CD4-positive, alpha-beta T cell treated with Interleukin-15 for 1 hour (primary cell): ENCODE results near the gene SIDT2.

Experiments
- DNase-seq: peaks from one replicate; pipeline ENCODE4 v3.0.0-alpha.2; 2020

The SIDT2 gene

DNA sequence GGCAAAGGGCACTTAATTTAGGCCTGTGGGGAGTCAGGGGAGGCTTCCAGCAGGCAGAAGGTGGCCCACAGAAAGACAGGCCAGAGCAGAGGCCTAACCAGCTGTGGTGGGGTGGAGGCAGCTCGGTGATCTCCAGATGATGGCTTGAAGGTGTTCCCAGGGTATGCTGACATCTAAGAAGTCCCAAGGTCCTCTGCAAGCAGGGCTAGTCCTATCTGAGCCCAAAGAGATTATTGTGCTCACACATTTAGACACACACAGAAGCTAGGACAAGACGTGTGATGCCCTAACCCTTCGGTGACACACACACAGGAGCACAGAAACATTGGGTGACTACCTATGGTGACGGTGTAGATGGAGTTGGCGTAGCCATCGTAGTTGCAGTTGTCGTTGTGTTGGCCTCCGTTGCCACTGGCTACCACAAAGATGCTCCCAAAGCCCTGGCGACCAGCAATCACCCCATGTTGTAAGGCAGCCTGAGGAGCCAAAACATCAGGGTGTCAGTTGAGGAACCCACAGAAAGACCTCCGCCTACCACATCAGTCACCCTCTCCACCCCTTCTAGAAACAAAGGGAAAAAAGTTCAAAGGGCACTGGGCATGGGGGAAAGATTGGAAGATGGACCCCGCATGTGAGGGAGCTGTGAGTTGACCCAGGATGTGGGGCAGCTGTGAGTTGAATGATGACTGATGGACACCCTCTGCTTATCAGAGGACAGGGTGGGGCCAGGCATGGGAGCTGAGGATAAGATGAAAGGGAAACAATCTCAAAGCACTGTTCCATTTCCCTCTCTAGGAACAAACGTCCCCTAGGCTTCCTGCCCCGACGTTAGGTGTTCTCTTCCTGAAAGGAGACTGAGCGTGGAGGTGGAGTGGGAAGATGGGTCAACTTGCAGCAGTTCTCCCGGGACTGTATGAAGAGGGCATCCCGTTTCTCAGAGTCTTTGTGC, 45.5 kb downstream of the SIDT2 start:
- DNase-seq, result no peak

DNA sequence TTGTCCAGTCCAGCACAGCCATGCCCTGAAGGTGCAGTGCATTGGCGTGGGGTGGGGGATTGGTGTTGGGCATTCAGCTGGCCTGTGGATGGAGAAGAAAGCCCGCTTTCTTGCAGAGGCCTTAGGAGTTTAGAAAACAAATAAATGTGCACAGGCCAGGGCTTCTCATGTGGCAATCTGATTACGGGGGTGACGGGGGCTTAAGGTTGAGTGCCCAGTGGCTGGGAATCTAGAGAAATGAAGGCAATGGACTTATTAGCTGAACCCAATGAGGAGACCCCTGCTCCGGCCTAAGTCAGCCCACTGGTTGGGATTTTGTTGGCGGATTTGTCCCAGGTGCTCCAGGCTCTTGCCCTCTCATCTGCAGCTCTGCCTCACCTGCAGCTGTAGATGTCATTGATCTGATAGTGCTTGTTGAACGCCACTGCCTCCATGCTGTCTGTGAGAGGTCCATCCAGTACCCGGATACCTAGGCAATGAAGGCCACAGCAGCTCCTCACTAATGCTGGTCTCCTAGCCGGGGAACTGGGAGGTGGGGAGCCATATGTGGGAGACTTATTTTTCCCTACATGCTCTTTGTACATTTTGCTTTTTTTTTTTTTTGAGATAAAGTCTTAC, 47.1 kb downstream of the SIDT2 start:
- DNase-seq, result no peak

DNA sequence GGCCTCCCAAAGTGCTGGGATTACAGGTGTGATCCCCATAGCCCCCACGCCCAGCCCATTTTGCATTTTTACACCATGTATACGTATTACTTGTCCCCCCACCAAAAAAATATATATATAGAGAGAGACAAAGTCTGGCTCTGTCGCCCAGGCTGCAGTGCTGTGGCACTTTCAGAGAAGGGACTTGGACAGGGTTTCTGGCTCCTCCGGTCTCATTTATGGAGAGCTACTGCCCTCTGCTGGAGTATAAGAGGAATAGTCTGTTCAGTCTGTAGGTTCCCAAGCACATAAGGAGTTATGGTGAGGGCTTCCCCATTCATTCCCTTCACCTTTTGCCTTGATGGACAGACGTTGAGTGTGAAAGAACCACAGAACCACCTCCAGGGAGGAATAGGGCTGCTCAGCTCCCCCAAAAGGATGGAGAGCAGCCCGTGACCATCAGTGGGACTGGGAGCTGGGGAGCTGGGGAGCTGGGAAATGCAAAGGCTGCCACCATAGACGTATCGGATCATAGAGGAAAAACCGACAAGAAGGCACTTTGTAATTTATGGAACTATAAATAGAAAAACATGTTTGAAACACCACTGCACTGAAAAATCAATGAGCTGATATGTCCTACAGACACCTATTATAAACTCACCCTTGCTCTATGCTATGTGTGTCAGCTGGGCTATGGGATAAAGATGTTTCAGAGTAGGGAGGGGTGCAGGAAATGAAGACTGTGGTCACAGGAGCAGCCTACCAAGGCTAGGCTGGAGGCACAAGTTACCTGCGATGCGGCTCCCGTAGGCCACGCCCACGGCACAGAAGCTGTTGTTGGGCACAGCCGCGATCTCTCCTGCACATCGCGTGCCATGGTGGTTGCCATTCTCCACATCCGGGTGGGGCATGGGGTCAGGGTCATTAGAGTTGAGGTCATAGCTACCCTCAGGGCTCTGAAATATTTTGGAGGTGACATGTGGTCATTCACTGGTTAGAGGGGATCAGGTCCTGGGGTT, 48.1 kb downstream of the SIDT2 start:
- peak; percentile 67 for DNase-seq

- DNase-seq, result no peak
Observed at GRCh38 chr11:117228091-117228490, 49.5 kb downstream of the SIDT2 start.

- DNase-seq, result no peak
Observed at GRCh38 chr11:117229411-117229810, 50.9 kb downstream of the SIDT2 start.

DNA sequence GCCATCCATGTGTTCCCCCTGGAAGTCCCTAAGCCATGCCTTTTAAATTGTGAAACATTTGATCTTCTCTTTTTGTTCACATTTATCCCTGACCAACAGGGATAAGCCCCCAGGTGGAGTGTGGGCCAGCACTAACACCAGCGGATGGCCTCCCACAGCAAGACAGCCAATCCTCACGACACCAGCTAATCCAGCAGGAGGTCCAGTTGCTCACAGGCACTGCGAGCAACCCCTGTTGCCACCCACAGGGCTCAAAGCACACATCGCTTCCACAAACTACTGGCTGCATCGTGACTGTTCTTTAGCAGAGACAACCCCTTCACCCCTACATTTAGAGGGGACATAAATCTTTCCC, 51.4 kb downstream of the SIDT2 start:
- no peak for DNase-seq

DNA sequence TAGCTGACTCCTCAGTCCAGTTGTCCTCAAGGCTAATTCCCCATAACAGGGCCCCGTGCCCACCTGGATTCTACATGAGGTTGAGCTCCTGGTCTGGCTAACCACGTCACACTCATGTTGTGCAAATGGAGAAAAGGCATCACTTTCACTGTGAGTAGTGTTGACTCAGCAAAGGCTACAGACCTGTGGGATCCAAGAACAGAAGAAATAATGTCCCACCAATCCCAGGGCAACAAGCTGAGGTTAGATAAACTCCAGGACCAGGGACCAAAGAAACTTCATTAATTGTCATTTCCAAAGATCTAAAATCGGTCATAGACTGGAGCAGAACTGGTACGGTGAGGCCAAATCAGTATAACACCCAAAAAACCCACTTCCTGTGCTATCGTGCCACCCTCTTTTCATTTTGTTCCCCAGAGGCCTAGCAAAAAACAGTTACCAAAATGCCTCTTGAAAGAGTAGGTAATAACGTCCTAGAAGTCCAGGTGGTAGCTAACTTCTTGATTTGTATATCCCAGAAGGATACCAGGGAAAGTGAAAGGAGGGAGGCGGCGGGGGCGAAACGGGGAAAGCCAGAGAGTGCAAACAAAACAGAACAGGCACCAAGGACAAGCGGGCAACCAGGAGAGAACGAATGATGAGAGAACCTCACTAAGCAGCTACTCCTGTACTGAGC, 51.9 kb downstream of the SIDT2 start:
- no peak for DNase-seq

GRCh38 chr11:117230999-117231841, 52.7 kb downstream of the SIDT2 start:
- DNase-seq, result no peak

DNA sequence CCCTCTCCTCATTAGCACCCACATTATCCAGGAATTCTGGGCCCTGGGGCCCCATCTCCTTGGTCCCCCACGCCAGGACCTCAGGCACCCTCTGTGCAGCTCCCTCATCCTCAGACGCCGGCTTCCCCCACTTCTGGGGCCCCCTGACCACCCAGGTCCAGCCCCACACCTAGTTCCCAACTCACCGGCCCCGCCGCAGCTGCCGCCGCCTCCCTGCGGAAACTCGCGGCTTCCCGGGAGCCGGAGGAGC, 53.2 kb downstream of the SIDT2 start, which contains the start of gene PCSK7:
Gene PCSK7, minus strand, starts transcription at position 232 of the 250 bp plus-strand sequence. CDS start 2,229 bp downstream, outside the sequence.
- DNase-seq, result no peak

DNA sequence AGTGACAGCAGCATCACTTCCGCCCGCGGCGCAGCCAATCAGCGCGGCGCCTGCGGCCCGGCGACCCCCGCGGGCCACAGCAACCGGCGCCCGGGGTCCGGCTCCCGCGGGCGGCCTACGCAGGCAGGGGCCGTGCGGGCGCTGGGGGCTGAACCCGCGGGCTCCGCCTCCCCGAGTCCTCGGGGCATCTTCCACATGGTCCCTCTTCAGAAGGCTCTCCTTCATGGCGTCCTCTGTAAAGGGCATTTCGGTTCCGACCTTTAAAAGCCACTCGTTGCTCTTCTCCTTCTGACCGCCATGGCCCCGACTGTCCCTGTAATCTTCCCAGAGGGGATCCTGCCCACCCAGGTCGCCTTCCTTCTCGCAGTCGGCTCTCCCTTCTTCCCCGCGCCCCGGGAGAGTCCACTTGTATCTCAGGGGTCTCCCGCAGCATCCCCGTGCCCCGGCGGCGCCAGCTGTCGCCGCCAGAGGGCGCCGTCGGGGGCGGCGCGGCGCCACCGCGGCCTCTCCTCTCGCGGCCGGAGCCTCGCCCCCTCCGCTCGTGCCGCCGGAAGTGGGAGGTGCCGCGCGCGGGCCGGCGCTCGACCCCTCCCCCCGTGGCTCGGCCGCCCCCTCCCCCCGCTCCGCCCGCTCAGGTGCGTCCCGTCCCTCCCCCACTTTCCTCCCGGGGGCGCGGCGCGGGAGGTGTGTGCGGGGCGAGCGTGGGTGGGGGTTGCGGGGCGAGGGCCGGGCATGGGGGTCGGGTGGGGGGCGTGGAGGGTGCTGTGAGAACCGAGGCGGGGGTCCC, 53.7 kb downstream of the SIDT2 start, which contains the start of gene RNF214:
Gene RNF214, plus strand, starts transcription at position 580 of the 787 bp plus-strand sequence. CDS start 1,602 bp downstream, outside the sequence.
- DNase-seq, result peak; percentile 82

GRCh38 chr11:117232911-117233409, 54.4 kb downstream of the SIDT2 start:
- no peak for DNase-seq

DNA sequence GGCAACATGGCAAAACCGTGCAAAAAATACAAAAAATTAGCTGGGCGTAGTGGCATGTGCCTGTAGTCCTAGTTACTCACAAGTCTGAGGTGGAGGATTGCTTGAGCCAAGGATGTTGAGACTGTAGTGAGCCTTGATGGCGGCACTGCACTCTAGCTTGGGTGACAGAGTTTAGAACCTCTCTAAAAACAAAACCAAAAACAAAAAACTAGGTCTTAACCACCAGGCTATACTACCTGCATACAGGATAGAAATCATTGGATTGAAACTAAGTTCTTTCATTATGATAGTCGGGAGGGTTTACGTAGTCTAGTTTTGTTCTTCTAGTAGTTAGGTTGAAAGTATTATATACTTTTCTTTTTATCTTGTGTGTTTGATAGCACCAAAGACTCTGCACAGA, 59.7 kb downstream of the SIDT2 start:
- DNase-seq, result no peak

- no peak for DNase-seq
Observed at GRCh38 chr11:117239295-117239694, 60.8 kb downstream of the SIDT2 start.
